OCI-LY3 (cell line): Measurements from ENCODE around the gene CBLL2.

ENCODE experiments used
- H2AFZ ChIP-seq: fragments of 200-600, 300-600 bp; shearing (Covaris generic); 2 replicates; pipeline ENCODE4 v1.6.0; 2014; ENCODE audit warnings: antibody characterized with exemption, low read depth, low read length
- H3K27ac ChIP-seq: fragments of 200-600, 300-600 bp; sonication (generic); 2 replicates; pipeline ENCODE4 v1.5.1; 2014; ENCODE audit warnings: mild to moderate bottlenecking, low read length, moderate library complexity, mixed read lengths
- H3K27me3 ChIP-seq: fragments of 200-600, 300-600 bp; sonication (generic); 2 replicates; pipeline ENCODE4 v1.6.1; 2014; ENCODE audit warnings: low read depth, low read length, mixed read lengths
- H3K36me3 ChIP-seq: fragments of 200-600, 300-600 bp; sonication (generic); replicated peaks from 2 replicates; pipeline ENCODE3; 2014; ENCODE audit warnings: low read depth, low read length, mixed read lengths
- H3K4me1 ChIP-seq: fragments of 300-600, 200-600 bp; sonication (generic); 2 replicates; pipeline ENCODE4 v1.6.1; 2014; ENCODE audit warnings: low read length, mixed read lengths
- H3K4me2 ChIP-seq: fragments of 200-600, 300-600 bp; sonication (generic); 2 replicates; pipeline ENCODE4 v1.6.1; 2014; ENCODE audit warnings: low read length, mixed read lengths
- H3K4me3 ChIP-seq: fragments of 300-600, 200-600 bp; sonication (generic); 2 replicates; pipeline ENCODE4 v1.5.1; 2014; ENCODE audit warnings: antibody characterized with exemption, mild to moderate bottlenecking, low read length, moderate library complexity
- H3K79me2 ChIP-seq: fragments of 300-600, 200-600 bp; shearing (Covaris generic); 2 replicates; pipeline ENCODE4 v1.6.1; 2014; ENCODE audit warnings: mild to moderate bottlenecking, low read length, mixed read lengths
- H3K9ac ChIP-seq: fragments of 300-600, 200-600 bp; shearing (Covaris generic); 2 replicates; pipeline ENCODE4 v1.6.0; 2014; ENCODE audit warnings: mild to moderate bottlenecking, low read length, moderate library complexity
- H3K9me3 ChIP-seq: fragments of 200-600, 300-600 bp; shearing (Covaris generic); 2 replicates; pipeline ENCODE4 v1.6.1; 2014; ENCODE audit warnings: low read length, mixed read lengths; ENCODE audit not compliant: insufficient read depth
- H4K20me1 ChIP-seq: fragments of 200-600, 300-600 bp; sonication (generic); 2 replicates; pipeline ENCODE4 v1.6.1; 2016; ENCODE audit warnings: low read length, mixed read lengths; ENCODE audit not compliant: insufficient read depth
- CTCF ChIP-seq: fragments of 200-600, 300-600 bp; sonication (generic); IDR thresholded peaks from 2 replicates; pipeline ENCODE4 v1.5.1; 2014; ENCODE audit warnings: antibody characterized with exemption, low read length, low read depth
- EZH2phosphoT487 ChIP-seq: fragments of 200-600 bp; shearing (Covaris generic); IDR thresholded peaks from 2 replicates; pipeline ENCODE4 v1.6.1; 2018; ENCODE audit warnings: antibody characterized with exemption, mixed run types, low read depth

CBLL2 gene

DNA sequence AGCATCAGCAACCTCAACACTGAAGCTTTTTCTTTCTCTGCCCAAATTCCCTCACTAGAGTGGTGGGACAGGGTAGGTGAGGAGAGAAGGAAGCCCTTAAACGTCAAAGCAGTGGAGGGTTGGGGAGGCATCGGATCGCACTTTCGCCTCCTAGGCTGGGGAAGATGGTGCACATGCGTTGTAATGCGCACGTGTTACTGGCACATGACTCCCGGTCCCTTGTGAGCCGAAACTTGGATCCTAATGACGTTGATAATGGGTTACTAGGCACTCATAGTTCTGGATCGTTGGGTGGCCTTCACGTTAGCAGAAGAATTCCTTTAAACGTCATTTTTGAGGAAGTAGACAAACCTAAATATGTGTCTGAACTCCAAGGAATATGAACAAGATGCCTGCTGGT is at the start of gene CBLL2:
CBLL2 (plus strand) TSS at position 301 of the 400 bp plus-strand sequence; CDS start at position 380, 79 bp downstream.
- Histone ChIP-seq H2AFZ (no peak within 1 kb of the TSS), H3K4me2 (no peak within 1 kb of the TSS), H3K9ac (no peak within 1 kb of the TSS), H3K36me3 (no peaks in the 10 kb centered on the region), H3K79me2 (no peaks in the 10 kb centered on the region), H3K9me3 (no peaks in the 10 kb centered on the region), H3K27ac (no peak within 1 kb of the TSS), H3K4me3 (no peak within 1 kb of the TSS), H3K27me3 (no peaks in the 10 kb centered on the region), H4K20me1 (no peaks in the 10 kb centered on the region), H3K4me1 (no peaks in the 10 kb centered on the region)
- TF ChIP-seq EZH2phosphoT487, result no peak
- TF ChIP-seq CTCF, result no peak

GRCh38 chrX:22234380-22234779 is 38.3 kb upstream of the CBLL2 start:
- Histone ChIP-seq H3K36me3 (no peaks in the 10 kb centered on the region), H3K9ac (no peak overlapping the region), H3K4me3 (no peak overlapping the region), H3K79me2 (no peaks in the 10 kb centered on the region), H3K9me3 (no peaks in the 10 kb centered on the region), H3K4me2 (no peak overlapping the region), H3K27me3 (no peaks in the 10 kb centered on the region), H3K27ac (no peak overlapping the region), H4K20me1 (no peaks in the 10 kb centered on the region), H3K4me1 (no peaks in the 10 kb centered on the region), H2AFZ (no peak overlapping the region)
- no peak for TF ChIP-seq EZH2phosphoT487
- no peak for TF ChIP-seq CTCF

GRCh38 chrX:22237479-22237878 is 35.2 kb upstream of the CBLL2 start:
- Histone ChIP-seq H3K36me3 (no peaks in the 10 kb centered on the region), H3K4me3 (no peak overlapping the region), H3K9me3 (no peaks in the 10 kb centered on the region), H3K9ac (no peak overlapping the region), H4K20me1 (no peaks in the 10 kb centered on the region), H3K27me3 (no peaks in the 10 kb centered on the region), H3K27ac (no peak overlapping the region), H3K79me2 (no peaks in the 10 kb centered on the region), H3K4me2 (no peak overlapping the region), H3K4me1 (no peaks in the 10 kb centered on the region), H2AFZ (no peak overlapping the region)
- TF ChIP-seq EZH2phosphoT487 (no peak), CTCF (no peak)

- Histone ChIP-seq H3K4me1 (peaks cover 13% of the 10 kb centered on the region), H3K27me3 (no peaks in the 10 kb centered on the region), H3K36me3 (no peaks in the 10 kb centered on the region), H4K20me1 (no peaks in the 10 kb centered on the region), H3K9ac (no peak overlapping the region), H2AFZ (no peak overlapping the region), H3K9me3 (no peaks in the 10 kb centered on the region), H3K4me3 (no peak overlapping the region), H3K27ac (no peak overlapping the region), H3K4me2 (no peak overlapping the region), H3K79me2 (no peaks in the 10 kb centered on the region)
- TF ChIP-seq EZH2phosphoT487 (no peak), CTCF (no peak)
Observed at GRCh38 chrX:22246620-22247019, 26.1 kb upstream of the CBLL2 start.
